BLaER1 (cell line): ENCODE results near the gene MEIS1.

Experiments used
- H3K27ac ChIP-seq: shearing (Covaris generic); formaldehyde crosslinking; 2 replicates; pipeline ENCODE4 v1.8.1; 2022
- H3K27me3 ChIP-seq: shearing (Covaris generic); formaldehyde crosslinking; 2 replicates; pipeline ENCODE4 v1.8.1; 2022
- H3K36me3 ChIP-seq: shearing (Covaris generic); formaldehyde crosslinking; 2 replicates; pipeline ENCODE4 v1.8.1; 2022
- H3K4me1 ChIP-seq: shearing (Covaris generic); formaldehyde crosslinking; 2 replicates; pipeline ENCODE4 v1.8.1; 2022
- H3K4me2 ChIP-seq: shearing (Covaris generic); formaldehyde crosslinking; 2 replicates; pipeline ENCODE4 v1.8.1; 2022
- H3K4me3 ChIP-seq: shearing (Covaris generic); formaldehyde crosslinking; 2 replicates; pipeline ENCODE4 v1.8.1; 2022
- H3K9ac ChIP-seq: shearing (Covaris generic); formaldehyde crosslinking; 2 replicates; pipeline ENCODE4 v1.8.1; 2022
- H3K9me3 ChIP-seq: shearing (Covaris generic); formaldehyde crosslinking; 2 replicates; pipeline ENCODE4 v1.8.1; 2022
- H4K20me1 ChIP-seq: shearing (Covaris generic); formaldehyde crosslinking; 2 replicates; pipeline ENCODE4 v1.8.1; 2022
- Cebpa-rat ChIP-seq: shearing (Covaris generic); IDR thresholded peaks from 2 replicates; pipeline ENCODE4 v1.8.1; 2022

The MEIS1 gene

GRCh38 chr2:66583881-66584280, 149.0 kb downstream of the MEIS1 start:
- peaks cover 28% of the 10 kb centered on the region for H4K20me1 ChIP-seq
- H3K27me3 ChIP-seq = peaks cover 63% of the 10 kb centered on the region
- H3K4me1 ChIP-seq = no peaks in the 10 kb centered on the region
- no peak overlapping the region for H3K9ac ChIP-seq
- no peak overlapping the region for H3K4me3 ChIP-seq
- H3K4me2 ChIP-seq = no peak overlapping the region
- H3K36me3 ChIP-seq = no peaks in the 10 kb centered on the region
- no peak overlapping the region for H3K27ac ChIP-seq
- TF ChIP-seq Cebpa-rat = no peak
- peaks cover 23% of the 10 kb centered on the region for H3K9me3 ChIP-seq

- no peaks in the 10 kb centered on the region for H3K4me1 ChIP-seq
- no peaks in the 10 kb centered on the region for H3K36me3 ChIP-seq
- peaks cover 23% of the 10 kb centered on the region for H3K9me3 ChIP-seq
- no peak overlapping the region for H3K9ac ChIP-seq
- H3K27me3 ChIP-seq = peaks cover 46% of the 10 kb centered on the region
- H3K27ac ChIP-seq = no peak overlapping the region
- no peak for TF ChIP-seq Cebpa-rat
- peaks cover 20% of the 10 kb centered on the region; the same call in 1 of the 2 replicates for H4K20me1 ChIP-seq
- no peak overlapping the region for H3K4me2 ChIP-seq
- no peak overlapping the region for H3K4me3 ChIP-seq
Measured at GRCh38 chr2:66585587-66585986, 150.7 kb downstream of the MEIS1 start.

GRCh38 chr2:66587216-66587615, 152.3 kb downstream of the MEIS1 start:
- Histone ChIP-seq H3K4me3 (no peak overlapping the region), H3K27me3 (peaks cover 30% of the 10 kb centered on the region), H3K4me1 (no peaks in the 10 kb centered on the region), H3K27ac (no peak overlapping the region), H4K20me1 (peaks cover 11% of the 10 kb centered on the region; the same call in 1 of the 2 replicates), H3K4me2 (no peak overlapping the region), H3K9me3 (peaks cover 10% of the 10 kb centered on the region), H3K9ac (no peak overlapping the region), H3K36me3 (no peaks in the 10 kb centered on the region)
- TF ChIP-seq Cebpa-rat = no peak

- H3K9ac ChIP-seq = no peak overlapping the region
- no peaks in the 10 kb centered on the region for H3K9me3 ChIP-seq
- H3K4me1 ChIP-seq = no peaks in the 10 kb centered on the region
- no peaks in the 10 kb centered on the region for H3K27me3 ChIP-seq
- no peak overlapping the region for H3K4me2 ChIP-seq
- H3K27ac ChIP-seq = no peak overlapping the region
- no peaks in the 10 kb centered on the region for H4K20me1 ChIP-seq
- no peaks in the 10 kb centered on the region for H3K36me3 ChIP-seq
- no peak for TF ChIP-seq Cebpa-rat
- H3K4me3 ChIP-seq = no peak overlapping the region
Measured at GRCh38 chr2:66594001-66594400, 159.1 kb downstream of the MEIS1 start.

GRCh38 chr2:66595556-66595955, 160.6 kb downstream of the MEIS1 start:
- Histone ChIP-seq H4K20me1 (no peaks in the 10 kb centered on the region), H3K9me3 (no peaks in the 10 kb centered on the region), H3K36me3 (no peaks in the 10 kb centered on the region), H3K27me3 (no peaks in the 10 kb centered on the region), H3K4me1 (no peaks in the 10 kb centered on the region), H3K27ac (no peak overlapping the region), H3K4me3 (no peak overlapping the region), H3K9ac (no peak overlapping the region), H3K4me2 (no peak overlapping the region)
- no peak for TF ChIP-seq Cebpa-rat

GRCh38 chr2:66596256-66596655, 161.3 kb downstream of the MEIS1 start:
- Histone ChIP-seq H4K20me1 (no peaks in the 10 kb centered on the region), H3K4me3 (no peak overlapping the region), H3K9me3 (no peaks in the 10 kb centered on the region), H3K27me3 (no peaks in the 10 kb centered on the region), H3K27ac (no peak overlapping the region), H3K9ac (no peak overlapping the region), H3K36me3 (no peaks in the 10 kb centered on the region), H3K4me1 (no peaks in the 10 kb centered on the region), H3K4me2 (no peak overlapping the region)
- TF ChIP-seq Cebpa-rat = no peak

GRCh38 chr2:66601624-66602023, 166.7 kb downstream of the MEIS1 start:
- Histone ChIP-seq H4K20me1 (no peaks in the 10 kb centered on the region), H3K27me3 (no peaks in the 10 kb centered on the region)

GRCh38 chr2:66602341-66602740, 167.4 kb downstream of the MEIS1 start:
- H3K9ac ChIP-seq = no peak overlapping the region
- no peaks in the 10 kb centered on the region for H3K4me1 ChIP-seq
- TF ChIP-seq Cebpa-rat = no peak
- no peaks in the 10 kb centered on the region for H3K9me3 ChIP-seq
- H3K36me3 ChIP-seq = no peaks in the 10 kb centered on the region
- no peaks in the 10 kb centered on the region for H3K27me3 ChIP-seq
- H3K27ac ChIP-seq = no peak overlapping the region
- H3K4me2 ChIP-seq = no peak overlapping the region
- no peaks in the 10 kb centered on the region for H4K20me1 ChIP-seq
- H3K4me3 ChIP-seq = no peak overlapping the region

More at GRCh38 chr2:66601624-66602023, 166.7 kb downstream of the MEIS1 start:
- H3K36me3 ChIP-seq = no peaks in the 10 kb centered on the region
- H3K4me3 ChIP-seq = no peak overlapping the region
- H3K4me2 ChIP-seq = no peak overlapping the region
- no peak overlapping the region for H3K27ac ChIP-seq
- no peaks in the 10 kb centered on the region for H3K9me3 ChIP-seq
- TF ChIP-seq Cebpa-rat = no peak
- H3K4me1 ChIP-seq = no peaks in the 10 kb centered on the region
- no peak overlapping the region for H3K9ac ChIP-seq

GRCh38 chr2:66604326-66604725, 169.4 kb downstream of the MEIS1 start:
- Histone ChIP-seq H3K4me2 (no peak overlapping the region), H3K4me3 (no peak overlapping the region), H3K9ac (no peak overlapping the region), H3K27me3 (no peaks in the 10 kb centered on the region), H3K9me3 (no peaks in the 10 kb centered on the region), H3K4me1 (no peaks in the 10 kb centered on the region), H3K36me3 (no peaks in the 10 kb centered on the region), H4K20me1 (no peaks in the 10 kb centered on the region), H3K27ac (no peak overlapping the region)
- TF ChIP-seq Cebpa-rat = no peak

GRCh38 chr2:66604976-66605375, 170.1 kb downstream of the MEIS1 start:
- Histone ChIP-seq H3K4me2 (no peak overlapping the region), H3K4me3 (no peak overlapping the region), H3K9me3 (no peaks in the 10 kb centered on the region), H3K4me1 (no peaks in the 10 kb centered on the region), H3K27me3 (no peaks in the 10 kb centered on the region), H3K9ac (no peak overlapping the region), H3K27ac (no peak overlapping the region), H3K36me3 (no peaks in the 10 kb centered on the region), H4K20me1 (no peaks in the 10 kb centered on the region)
- no peak for TF ChIP-seq Cebpa-rat

GRCh38 chr2:66607152-66607551, 172.2 kb downstream of the MEIS1 start:
- Histone ChIP-seq H3K27ac (no peak overlapping the region), H3K4me2 (no peak overlapping the region), H3K27me3 (no peaks in the 10 kb centered on the region), H3K9ac (no peak overlapping the region), H3K4me1 (no peaks in the 10 kb centered on the region), H4K20me1 (no peaks in the 10 kb centered on the region), H3K9me3 (no peaks in the 10 kb centered on the region), H3K36me3 (no peaks in the 10 kb centered on the region), H3K4me3 (no peak overlapping the region)
- no peak for TF ChIP-seq Cebpa-rat
